Measurements from ENCODE around the gene BSN. TPM values are rescaled to one million over a fixed set of nuclear protein-coding genes. Genes with fewer than 3 reads are reported as not detected.

BSN gene
- total RNA-seq, 1 experiment from 2014 or later = 0.92 TPM

DNA sequence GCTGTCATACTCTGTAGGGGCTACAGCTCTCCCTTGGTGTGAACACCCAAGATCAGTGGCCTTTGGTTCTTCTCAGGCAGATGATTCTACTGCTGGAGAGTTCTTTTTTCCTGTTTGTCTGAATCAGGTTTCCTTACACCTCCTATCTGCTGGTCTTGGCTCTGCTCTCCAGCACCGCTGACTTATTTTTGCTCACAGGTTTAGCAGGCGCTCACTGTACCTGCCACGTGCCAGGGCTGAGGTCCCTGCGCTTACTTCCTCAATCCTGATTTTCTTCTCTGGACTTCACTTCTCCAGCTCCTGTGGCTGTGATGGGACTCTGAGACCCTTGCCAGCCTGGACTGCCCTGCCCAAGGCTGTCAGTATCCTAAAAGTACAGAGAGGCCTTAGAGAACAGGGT, 9.5 kb downstream of the BSN start:
- no peak overlapping the region for H3K4me3 Mint-ChIP-seq (ENCODE audit: low read depth, unreplicated experiment)
- TF ChIP-seq, protein P1, sequence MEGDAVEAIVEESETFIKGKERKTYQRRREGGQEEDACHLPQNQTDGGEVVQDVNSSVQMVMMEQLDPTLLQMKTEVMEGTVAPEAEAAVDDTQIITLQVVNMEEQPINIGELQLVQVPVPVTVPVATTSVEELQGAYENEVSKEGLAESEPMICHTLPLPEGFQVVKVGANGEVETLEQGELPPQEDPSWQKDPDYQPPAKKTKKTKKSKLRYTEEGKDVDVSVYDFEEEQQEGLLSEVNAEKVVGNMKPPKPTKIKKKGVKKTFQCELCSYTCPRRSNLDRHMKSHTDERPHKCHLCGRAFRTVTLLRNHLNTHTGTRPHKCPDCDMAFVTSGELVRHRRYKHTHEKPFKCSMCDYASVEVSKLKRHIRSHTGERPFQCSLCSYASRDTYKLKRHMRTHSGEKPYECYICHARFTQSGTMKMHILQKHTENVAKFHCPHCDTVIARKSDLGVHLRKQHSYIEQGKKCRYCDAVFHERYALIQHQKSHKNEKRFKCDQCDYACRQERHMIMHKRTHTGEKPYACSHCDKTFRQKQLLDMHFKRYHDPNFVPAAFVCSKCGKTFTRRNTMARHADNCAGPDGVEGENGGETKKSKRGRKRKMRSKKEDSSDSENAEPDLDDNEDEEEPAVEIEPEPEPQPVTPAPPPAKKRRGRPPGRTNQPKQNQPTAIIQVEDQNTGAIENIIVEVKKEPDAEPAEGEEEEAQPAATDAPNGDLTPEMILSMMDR (IDR thresholded peaks at IDR 0.05; ENCODE audit: unreplicated experiment) = no peak
- H3K27me3 Mint-ChIP-seq (ENCODE audit: unreplicated experiment) = peaks cover 53% of the 10 kb centered on the region
- CTCF ChIA-PET = no interaction called here
- DNase-seq = no peak
- H3K9me3 Mint-ChIP-seq (ENCODE audit: low read depth, unreplicated experiment) = no peaks in the 10 kb centered on the region
- no TSS peak for BruUV-seq (replicated peaks)
- intact Hi-C loops (cut with micrococcal nuclease; ENCODE audit: unreplicated experiment) = no loop called here
- H3K27ac Mint-ChIP-seq (ENCODE audit: unreplicated experiment) = no peak overlapping the region
- no peaks in the 10 kb centered on the region for H3K36me3 Mint-ChIP-seq (ENCODE audit: insufficient read depth, unreplicated experiment)
- H3K4me1 Mint-ChIP-seq (ENCODE audit: low read depth, unreplicated experiment) = no peaks in the 10 kb centered on the region

DNA sequence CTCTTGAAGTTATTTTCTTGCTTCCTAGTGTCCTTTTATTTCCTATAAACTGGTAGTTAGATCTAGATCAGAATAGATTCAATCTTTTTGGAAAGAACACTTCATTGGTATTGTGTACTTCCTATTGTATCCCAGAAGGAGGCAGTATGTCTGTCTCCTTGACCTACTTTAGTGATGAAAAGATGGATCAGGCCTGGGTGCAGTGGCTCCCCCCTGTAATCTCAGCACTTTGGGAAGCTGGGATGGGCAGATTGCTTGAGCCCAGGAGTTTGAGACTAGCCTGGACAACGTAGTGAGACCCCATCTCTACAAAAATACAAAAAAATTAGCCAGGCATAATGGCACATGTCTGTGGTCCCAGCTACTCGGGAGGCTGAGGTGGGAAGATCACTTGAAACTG, 12.0 kb downstream of the BSN start:
- no TSS peak for BruUV-seq (replicated peaks)
- intact Hi-C loops (cut with micrococcal nuclease; ENCODE audit: unreplicated experiment) = no loop called here
- no peaks in the 10 kb centered on the region for H3K9me3 Mint-ChIP-seq (ENCODE audit: low read depth, unreplicated experiment)
- peaks cover 55% of the 10 kb centered on the region for H3K27me3 Mint-ChIP-seq (ENCODE audit: unreplicated experiment)
- DNase-seq = no peak
- H3K27ac Mint-ChIP-seq (ENCODE audit: unreplicated experiment) = no peak overlapping the region
- no peaks in the 10 kb centered on the region for H3K4me1 Mint-ChIP-seq (ENCODE audit: low read depth, unreplicated experiment)
- TF ChIP-seq, protein P1 (IDR thresholded peaks at IDR 0.05; ENCODE audit: unreplicated experiment) = no peak
- H3K36me3 Mint-ChIP-seq (ENCODE audit: insufficient read depth, unreplicated experiment) = no peaks in the 10 kb centered on the region
- H3K4me3 Mint-ChIP-seq (ENCODE audit: low read depth, unreplicated experiment) = no peak overlapping the region
- CTCF ChIA-PET = interaction anchor here (0.6 kb wide), 1 partner anchor 60 kb away, joined by 4 read pairs; no protein-coding TSS in a partner anchor

DNA sequence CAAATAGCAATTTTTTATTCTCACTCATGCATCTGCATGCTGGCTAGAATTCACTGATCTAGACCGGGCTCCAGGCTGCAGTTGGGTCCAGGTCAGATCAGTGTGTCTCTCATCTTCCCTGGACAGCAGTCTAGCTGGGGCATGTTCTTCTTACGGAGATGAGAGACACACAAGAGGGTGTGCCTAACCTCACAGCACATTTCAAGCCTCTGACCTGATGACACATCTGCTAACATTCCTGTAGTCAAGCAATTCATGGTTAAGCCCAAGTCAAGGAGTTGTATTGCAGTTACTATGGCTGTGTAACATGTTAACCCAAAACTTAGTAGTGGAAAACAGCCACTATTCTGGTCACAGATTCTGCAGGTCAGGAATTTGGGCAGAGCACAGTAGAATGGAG, 13.1 kb downstream of the BSN start:
- Mint-ChIP-seq H3K4me3 (ENCODE audit: low read depth, unreplicated experiment) (no peak overlapping the region), H3K9me3 (ENCODE audit: low read depth, unreplicated experiment) (no peaks in the 10 kb centered on the region), H3K4me1 (ENCODE audit: low read depth, unreplicated experiment) (no peaks in the 10 kb centered on the region), H3K27me3 (ENCODE audit: unreplicated experiment) (peaks cover 60% of the 10 kb centered on the region), H3K27ac (ENCODE audit: unreplicated experiment) (no peak overlapping the region), H3K36me3 (ENCODE audit: insufficient read depth, unreplicated experiment) (no peaks in the 10 kb centered on the region)
- BruUV-seq (replicated peaks) = no TSS peak
- TF ChIP-seq, protein P1 (IDR thresholded peaks at IDR 0.05; ENCODE audit: unreplicated experiment) = no peak
- no peak for DNase-seq
- intact Hi-C loops (cut with micrococcal nuclease; ENCODE audit: unreplicated experiment) = no loop called here
- CTCF ChIA-PET = interaction anchor here (0.6 to 1.0 kb wide), 2 partner anchors 27 to 69 kb away, joined by 7 to 9 read pairs; no protein-coding TSS in a partner anchor

DNA sequence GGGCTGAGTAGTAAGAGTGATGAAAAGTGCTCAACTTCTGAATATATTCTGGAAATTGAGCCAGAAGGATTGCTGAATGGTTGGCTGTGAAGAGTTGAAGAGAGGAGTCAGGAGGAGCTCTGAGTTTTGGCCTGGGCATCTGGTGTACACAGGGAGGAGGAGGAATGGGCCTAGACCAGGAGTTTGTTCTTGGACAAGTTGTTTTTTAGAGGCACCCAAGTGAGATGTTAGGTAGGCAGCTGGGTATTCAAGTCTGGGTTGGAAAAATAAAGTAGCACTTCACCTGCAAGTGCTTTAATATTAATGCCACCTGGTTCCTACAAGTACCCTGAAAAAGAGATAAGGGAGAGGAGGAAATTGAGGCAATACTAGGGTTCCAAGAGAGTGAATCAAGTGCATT, 14.7 kb downstream of the BSN start:
- no peaks in the 10 kb centered on the region for H3K4me1 Mint-ChIP-seq (ENCODE audit: low read depth, unreplicated experiment)
- no peak overlapping the region for H3K27ac Mint-ChIP-seq (ENCODE audit: unreplicated experiment)

More for the DNA sequence above, 14.7 kb downstream of the BSN start:
- no TSS peak for BruUV-seq (replicated peaks)
- Mint-ChIP-seq H3K4me3 (ENCODE audit: low read depth, unreplicated experiment) (no peak overlapping the region), H3K27me3 (ENCODE audit: unreplicated experiment) (peaks cover 57% of the 10 kb centered on the region), H3K36me3 (ENCODE audit: insufficient read depth, unreplicated experiment) (no peaks in the 10 kb centered on the region), H3K9me3 (ENCODE audit: low read depth, unreplicated experiment) (no peaks in the 10 kb centered on the region)
- DNase-seq = no peak
- CTCF ChIA-PET = no interaction called here
- intact Hi-C loops (cut with micrococcal nuclease; ENCODE audit: unreplicated experiment) = no loop called here
- TF ChIP-seq, protein P1 (IDR thresholded peaks at IDR 0.05; ENCODE audit: unreplicated experiment) = no peak
